ENCODE results near the gene TYK2.

Gene TYK2

DNA sequence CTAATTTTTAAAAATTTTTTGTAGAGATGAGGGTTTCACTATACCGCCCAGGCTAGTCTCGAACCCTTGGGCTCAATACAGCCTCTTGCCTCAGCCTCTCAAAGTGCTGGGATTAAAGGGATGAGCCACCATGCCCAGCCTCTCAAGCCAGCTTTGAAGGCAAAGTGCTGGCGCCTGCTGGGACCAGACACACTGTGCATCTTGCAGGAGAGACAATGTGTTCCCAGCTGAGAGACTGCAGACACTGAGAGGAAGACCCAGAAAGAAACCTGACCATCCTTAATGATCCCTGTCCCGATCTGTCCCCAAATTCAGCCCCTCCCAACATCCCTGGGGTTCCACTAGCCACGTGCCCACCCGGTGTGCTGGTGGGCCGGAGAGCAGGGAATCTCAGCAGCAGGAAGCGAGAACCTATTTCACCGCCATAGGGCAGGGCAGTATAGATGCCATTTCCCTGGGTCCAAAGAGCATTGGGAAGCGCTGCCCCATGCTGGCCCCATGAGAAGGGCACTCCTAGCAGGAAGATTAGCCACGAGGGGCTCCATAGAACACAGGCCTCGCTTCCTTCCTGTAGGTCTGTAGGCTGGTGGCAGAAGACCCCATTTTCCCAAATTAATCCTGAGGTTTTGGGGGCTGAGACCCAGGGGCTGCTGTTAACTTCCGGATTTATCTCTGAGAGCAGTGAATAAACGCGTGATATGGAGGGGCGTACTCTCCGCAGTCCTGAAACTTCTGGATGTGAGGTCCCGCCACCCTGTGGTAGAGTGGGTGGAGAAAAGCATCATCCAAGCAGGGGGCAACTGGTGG is 48.0 kb downstream of the TYK2 start:
- Histone ChIP-seq H3K27me3 (ENCODE audit: insufficient read depth, low read depth, severe bottlenecking) (no peaks in the 10 kb centered on the region), H3K27ac (peak overlapping the region; percentile 99), H3K4me3 (ENCODE audit: low read depth, low read length) (peak overlapping the region; percentile 74), H3K36me3 (peaks cover 60% of the 10 kb centered on the region), H3K9me3 (ENCODE audit: severe bottlenecking) (no peaks in the 10 kb centered on the region)
- TF ChIP-seq, protein P1, sequence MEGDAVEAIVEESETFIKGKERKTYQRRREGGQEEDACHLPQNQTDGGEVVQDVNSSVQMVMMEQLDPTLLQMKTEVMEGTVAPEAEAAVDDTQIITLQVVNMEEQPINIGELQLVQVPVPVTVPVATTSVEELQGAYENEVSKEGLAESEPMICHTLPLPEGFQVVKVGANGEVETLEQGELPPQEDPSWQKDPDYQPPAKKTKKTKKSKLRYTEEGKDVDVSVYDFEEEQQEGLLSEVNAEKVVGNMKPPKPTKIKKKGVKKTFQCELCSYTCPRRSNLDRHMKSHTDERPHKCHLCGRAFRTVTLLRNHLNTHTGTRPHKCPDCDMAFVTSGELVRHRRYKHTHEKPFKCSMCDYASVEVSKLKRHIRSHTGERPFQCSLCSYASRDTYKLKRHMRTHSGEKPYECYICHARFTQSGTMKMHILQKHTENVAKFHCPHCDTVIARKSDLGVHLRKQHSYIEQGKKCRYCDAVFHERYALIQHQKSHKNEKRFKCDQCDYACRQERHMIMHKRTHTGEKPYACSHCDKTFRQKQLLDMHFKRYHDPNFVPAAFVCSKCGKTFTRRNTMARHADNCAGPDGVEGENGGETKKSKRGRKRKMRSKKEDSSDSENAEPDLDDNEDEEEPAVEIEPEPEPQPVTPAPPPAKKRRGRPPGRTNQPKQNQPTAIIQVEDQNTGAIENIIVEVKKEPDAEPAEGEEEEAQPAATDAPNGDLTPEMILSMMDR (IDR thresholded peaks at IDR 0.05; ENCODE audit: low read depth, low read length): no peak
- DNase-seq: no peak

DNA sequence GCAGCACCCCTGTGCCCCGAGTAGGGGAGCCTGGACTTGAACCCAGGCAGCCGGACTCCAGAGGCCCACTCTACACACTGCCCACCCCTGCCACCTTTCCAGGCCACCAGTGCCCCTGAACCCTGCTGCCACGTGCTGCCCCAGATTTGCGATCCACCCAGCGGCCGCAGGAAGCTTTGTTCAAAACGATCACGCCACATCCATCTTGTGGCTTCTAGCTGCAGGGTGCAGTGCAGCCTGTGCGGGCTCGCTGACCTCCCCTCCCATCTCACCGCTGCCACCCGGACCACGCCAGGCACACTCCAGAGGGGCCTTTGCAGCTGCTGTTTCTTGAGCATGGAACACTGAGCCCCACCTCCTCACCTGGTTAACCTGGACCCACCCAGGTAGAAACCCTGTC is 50.8 kb downstream of the TYK2 start:
- Histone ChIP-seq H3K4me3 (ENCODE audit: low read depth, low read length) (no peak overlapping the region), H3K27ac (no peak overlapping the region), H3K36me3 (peaks cover 83% of the 10 kb centered on the region), H3K9me3 (ENCODE audit: severe bottlenecking) (no peaks in the 10 kb centered on the region), H3K27me3 (ENCODE audit: insufficient read depth, low read depth, severe bottlenecking) (no peaks in the 10 kb centered on the region)
- no peak for DNase-seq
- TF ChIP-seq, protein P1 (IDR thresholded peaks at IDR 0.05; ENCODE audit: low read depth, low read length): no peak

DNA sequence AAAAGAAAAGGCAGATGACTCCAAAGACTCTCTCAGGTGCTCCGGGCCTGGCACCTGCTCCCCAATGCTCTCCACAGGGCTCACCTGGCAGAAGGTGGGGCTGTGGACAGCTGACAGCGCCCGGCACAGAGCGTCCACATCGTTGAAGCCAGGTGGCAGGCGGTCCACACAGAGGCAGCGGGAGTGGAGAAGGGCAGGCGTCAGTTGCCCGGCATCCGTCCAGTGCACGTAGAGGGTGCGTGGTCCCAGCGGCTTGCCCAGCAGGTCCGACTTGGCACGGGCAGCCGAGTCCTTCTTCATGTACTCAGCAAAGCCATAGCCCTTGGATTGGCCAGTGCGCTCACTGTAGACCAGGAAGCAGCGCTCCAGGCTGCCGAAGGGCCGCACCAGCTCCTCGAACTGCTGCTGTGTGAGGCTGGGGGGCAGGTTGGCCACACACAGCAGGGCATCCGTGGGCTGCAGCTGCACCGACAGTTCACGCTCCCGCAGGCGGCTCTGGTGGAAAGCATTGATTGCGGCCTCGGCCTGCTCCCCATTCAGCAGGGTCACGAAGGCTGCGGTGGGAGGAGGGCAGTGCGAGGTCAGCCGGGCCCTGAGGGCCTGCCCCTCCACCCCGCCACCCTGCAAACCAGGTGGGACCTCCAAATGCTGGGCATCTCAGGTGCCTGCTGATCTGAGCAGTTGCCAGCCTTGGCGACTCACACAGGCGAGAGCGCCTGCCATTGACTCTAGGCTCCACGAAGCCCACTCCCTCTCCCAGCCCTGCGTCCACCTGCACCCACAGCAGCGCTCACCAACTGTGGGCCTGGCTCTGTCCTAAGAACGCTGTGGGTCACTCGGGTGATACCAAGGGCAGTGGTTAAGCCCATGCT is 51.6 kb downstream of the TYK2 start:
- TF ChIP-seq, protein P1 (IDR thresholded peaks at IDR 0.05; ENCODE audit: low read depth, low read length): no peak
- Histone ChIP-seq H3K9me3 (ENCODE audit: severe bottlenecking) (no peaks in the 10 kb centered on the region), H3K27ac (no peak overlapping the region), H3K27me3 (ENCODE audit: insufficient read depth, low read depth, severe bottlenecking) (no peaks in the 10 kb centered on the region), H3K36me3 (peaks cover 86% of the 10 kb centered on the region), H3K4me3 (ENCODE audit: low read depth, low read length) (no peak overlapping the region)
- DNase-seq: no peak

DNA sequence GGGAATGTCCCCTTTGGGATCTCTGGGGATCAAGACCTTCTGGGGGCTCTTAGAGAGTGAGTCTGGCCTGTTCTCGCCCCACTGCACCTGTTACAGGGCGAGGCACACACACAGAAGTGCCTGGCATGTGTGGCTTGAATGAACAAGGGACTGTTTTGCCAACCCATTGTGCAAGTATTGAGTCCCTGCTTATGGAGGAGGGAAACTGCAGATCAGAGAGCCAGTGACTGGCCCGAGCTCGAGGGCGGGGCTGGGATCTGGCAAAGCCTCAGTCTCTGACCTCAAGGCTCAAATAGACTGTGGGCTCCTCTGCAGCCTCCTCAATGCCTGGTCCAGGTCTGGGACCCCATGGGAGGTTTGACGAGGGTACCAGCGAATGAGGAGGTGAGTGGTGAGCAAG is 52.6 kb downstream of the TYK2 start:
- no peak for DNase-seq
- no peak overlapping the region for H3K27ac ChIP-seq
- TF ChIP-seq, protein P1 (IDR thresholded peaks at IDR 0.05; ENCODE audit: low read depth, low read length): no peak
- H3K4me3 ChIP-seq (ENCODE audit: low read depth, low read length): no peak overlapping the region
- peaks cover 91% of the 10 kb centered on the region for H3K36me3 ChIP-seq
- H3K9me3 ChIP-seq (ENCODE audit: severe bottlenecking): no peaks in the 10 kb centered on the region
- H3K27me3 ChIP-seq (ENCODE audit: insufficient read depth, low read depth, severe bottlenecking): no peaks in the 10 kb centered on the region

DNA sequence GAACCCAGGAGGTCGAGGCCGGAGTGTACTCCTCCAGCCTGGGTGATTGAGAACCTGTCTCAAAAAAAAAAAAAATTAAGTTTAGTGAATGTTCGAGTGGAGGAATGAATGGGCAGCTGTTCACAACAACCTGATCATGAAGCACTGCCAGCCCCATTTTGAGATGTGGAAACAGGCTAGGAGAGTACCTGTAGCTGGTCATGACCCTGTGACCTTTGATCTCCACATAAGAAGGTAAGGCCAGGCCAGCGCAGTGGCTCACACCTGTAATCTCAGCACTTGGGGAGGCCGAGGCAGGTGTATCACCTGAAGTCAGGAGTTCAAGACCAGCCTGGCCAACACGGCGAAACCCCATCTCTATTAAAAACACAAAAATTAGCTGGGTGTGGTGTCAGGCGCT is 54.6 kb downstream of the TYK2 start:
- no peak overlapping the region for H3K4me3 ChIP-seq (ENCODE audit: low read depth, low read length)
- no peak for DNase-seq
- TF ChIP-seq, protein P1 (IDR thresholded peaks at IDR 0.05; ENCODE audit: low read depth, low read length): no peak
- no peaks in the 10 kb centered on the region for H3K27me3 ChIP-seq (ENCODE audit: insufficient read depth, low read depth, severe bottlenecking)
- no peak overlapping the region for H3K27ac ChIP-seq
- H3K36me3 ChIP-seq: peaks cover 97% of the 10 kb centered on the region
- no peaks in the 10 kb centered on the region for H3K9me3 ChIP-seq (ENCODE audit: severe bottlenecking)

Data from WERI-Rb-1 (cell line).